ENCODE results near the gene NELFE.
"Not testable (repeated sequence)": the region's sequence is repeated elsewhere in the genome, so short reads cannot be mapped to it uniquely, and the experiment has no call there.

NELFE gene

GRCh38 chr6:31919624-31920303 is 39.0 kb downstream of the NELFE start:
- no peak for TF ChIP-seq CTCF (IDR thresholded peaks at IDR 0.05; ENCODE audit: extremely low read depth, insufficient read depth, missing control alignments)
- in situ Hi-C loops (cut with MboI; ENCODE audit: low pct_unique_long_range_greater_than_20kb, low sequenced_read_pairs, unreplicated experiment), result no loop called here
- DNase-seq (ENCODE audit: low spot score), result no peak

- DNase-seq (ENCODE audit: low spot score), result no peak
- in situ Hi-C loops (cut with MboI; ENCODE audit: low pct_unique_long_range_greater_than_20kb, low sequenced_read_pairs, unreplicated experiment), result no loop called here
- TF ChIP-seq CTCF (IDR thresholded peaks at IDR 0.05; ENCODE audit: extremely low read depth, insufficient read depth, missing control alignments), result no peak
These were observed 40.6 kb downstream of the NELFE start for GRCh38 chr6:31918069-31918720.

- in situ Hi-C loops (cut with MboI; ENCODE audit: low pct_unique_long_range_greater_than_20kb, low sequenced_read_pairs, unreplicated experiment), result no loop called here
These were observed 43.0 kb downstream of the NELFE start for GRCh38 chr6:31915756-31916155.

GRCh38 chr6:31915351-31915750 is 43.4 kb downstream of the NELFE start:
- no peak for DNase-seq (ENCODE audit: low spot score)
- in situ Hi-C loops (cut with MboI; ENCODE audit: low pct_unique_long_range_greater_than_20kb, low sequenced_read_pairs, unreplicated experiment), result no loop called here
- no peak for TF ChIP-seq CTCF (IDR thresholded peaks at IDR 0.05; ENCODE audit: extremely low read depth, insufficient read depth, missing control alignments)

More at GRCh38 chr6:31915756-31916155, 43.0 kb downstream of the NELFE start:
- no peak for DNase-seq (ENCODE audit: low spot score)
- no peak for TF ChIP-seq CTCF (IDR thresholded peaks at IDR 0.05; ENCODE audit: extremely low read depth, insufficient read depth, missing control alignments)

GRCh38 chr6:31911826-31912585 is 46.8 kb downstream of the NELFE start:
- TF ChIP-seq CTCF (IDR thresholded peaks at IDR 0.05; ENCODE audit: extremely low read depth, insufficient read depth, missing control alignments), result no peak
- DNase-seq (ENCODE audit: low spot score), result no peak
- in situ Hi-C loops (cut with MboI; ENCODE audit: low pct_unique_long_range_greater_than_20kb, low sequenced_read_pairs, unreplicated experiment), result no loop called here

- DNase-seq (ENCODE audit: low spot score); in situ Hi-C loops (cut with MboI; ENCODE audit: low pct_unique_long_range_greater_than_20kb, low sequenced_read_pairs, unreplicated experiment): not testable (repeated sequence)
These were observed 49.5 kb downstream of the NELFE start for GRCh38 chr6:31909298-31909697.

GRCh38 chr6:31908791-31909190 is 50.0 kb downstream of the NELFE start:
- in situ Hi-C loops (cut with MboI; ENCODE audit: low pct_unique_long_range_greater_than_20kb, low sequenced_read_pairs, unreplicated experiment), result no loop called here
- peak; percentile 81 for DNase-seq (ENCODE audit: low spot score)
- no peak for TF ChIP-seq CTCF (IDR thresholded peaks at IDR 0.05; ENCODE audit: extremely low read depth, insufficient read depth, missing control alignments)

GRCh38 chr6:31908255-31908654 is 50.5 kb downstream of the NELFE start:
- in situ Hi-C loops (cut with MboI; ENCODE audit: low pct_unique_long_range_greater_than_20kb, low sequenced_read_pairs, unreplicated experiment); DNase-seq (ENCODE audit: low spot score): not testable (repeated sequence)
